Kidney (tissue), 14 donors: ENCODE measurements around the gene RAC3. TPM values are rescaled to one million over a fixed set of nuclear protein-coding genes. Genes with fewer than 3 reads are reported as not detected.

Experiments
- DNase-seq, 5 donors: peaks; one replicate each; pipeline ENCODE4 v3.0.0-alpha.2; 2013 to 2020
- FAIRE-seq: peaks from 2 replicates; lab custom pipeline; 2012; peaks lifted over from hg19 to GRCh38; lab: Jason Lieb, UNC
- H3K27ac ChIP-seq, 2 donors: one replicate each; pipeline ENCODE4 v1.7.0; 2013; ENCODE audit warnings: low read depth in 2 of 2, low read length in 2 of 2, inconsistent platforms in 1 of 2
- H3K27me3 ChIP-seq: one replicate; pipeline ENCODE4 v1.7.1; 2013; ENCODE audit warnings: low read length, inconsistent platforms; ENCODE audit not compliant: control insufficient read depth, insufficient read depth
- H3K36me3 ChIP-seq, 3 donors: one replicate each; pipeline versions ENCODE4 v1.7.0 to v1.7.1; 2013; ENCODE audit warnings: low read length in 3 of 3, control low read depth in 1 of 3, inconsistent platforms in 1 of 3; ENCODE audit not compliant: insufficient read depth in 3 of 3, control insufficient read depth in 2 of 3
- H3K4me1 ChIP-seq, 3 donors: one replicate each; pipeline versions ENCODE4 v1.7.0 to v1.7.1; 2013; ENCODE audit warnings: low read length in 3 of 3, inconsistent platforms in 1 of 3, low read depth in 1 of 3; ENCODE audit not compliant: control insufficient read depth in 2 of 3, insufficient read depth in 2 of 3
- H3K4me3 ChIP-seq, 3 donors: one replicate each; pipeline versions ENCODE4 v1.7.0 to v1.8.1; 2013; ENCODE audit warnings: low read length in 3 of 3, control low read depth in 1 of 3, inconsistent platforms in 1 of 3
- H3K9ac ChIP-seq, 3 donors: one replicate each; pipeline versions ENCODE4 v1.7.0 to v1.7.1; 2013; ENCODE audit warnings: low read length in 3 of 3, control low read depth in 1 of 3, inconsistent platforms in 1 of 3
- H3K9me3 ChIP-seq, 3 donors: one replicate each; pipeline versions ENCODE4 v1.7.0 to v1.7.1; 2013; ENCODE audit warnings: low read length in 3 of 3, control low read depth in 1 of 3, inconsistent platforms in 1 of 3; ENCODE audit not compliant: control insufficient read depth in 2 of 3, insufficient read depth in 1 of 3
- CTCF ChIP-seq: IDR thresholded peaks from 3 replicates; pipeline ENCODE4 v1.5.1; 2012; ENCODE audit warnings: mild to moderate bottlenecking, moderate library complexity, borderline replicate concordance; ENCODE audit not compliant: insufficient read depth; ENCODE audit errors: extremely low read depth
- intact Hi-C: fragments of 100-400 bp; cut with DNase I; formaldehyde crosslinking; loops from one replicate; pipeline ENCODE4 v1.11.1; 2022
- polyA plus RNA-seq: library from polyadenylated mRNA; stranded (reverse); fragments of 350-450 nt; fragmentation: Illumina TruSeq; extraction: RNeasy Lipid Tissue Mini Kit (QIAGEN cat#74804); gene quantifications from one replicate; pipeline ENCODE4 v1.2.3, GENCODE V29; 2014; ENCODE audit warnings: low read depth, low replicate concordance; ENCODE audit not compliant: insufficient read depth
- total RNA-seq: library from RNA; stranded (reverse); fragmentation: NEBNext Ultra II Directional; extraction: Animal tissue kit (Norgen Biotek cat#: 25700); gene quantifications from one replicate; pipeline ENCODE4 v1.2.1, GENCODE V29; 2021
- donor health status: control.
- donor health status: control.
- donor health status: control.
- donor health status: control.
- donor health status: control.
- donor health status: DM: yes; HTN: yes; CAD: no.
- donor health status: Normal renal cell carcinoma (clear cell type).

RAC3 gene
- total and polyA plus RNA-seq, 2 donors from 2014 or later, result 2.6 to 13.1 TPM

- Histone ChIP-seq H3K4me1 (no peaks in the 10 kb centered on the region), H3K4me3 (no peak overlapping the region), H3K9ac (no peak overlapping the region), H3K9me3 (no peaks in the 10 kb centered on the region), H3K27ac (no peak overlapping the region), H3K36me3 (no peaks in the 10 kb centered on the region), H3K27me3 (no peaks in the 10 kb centered on the region)
- TF ChIP-seq CTCF, result no peak
- intact Hi-C loops, result loop anchor here (10.0 kb wide), 1 partner anchor 49 kb away; the partner anchor contains the start of gene NOTUM
- DNase-seq (no peak), FAIRE-seq (no peak)
These were observed 17.6 kb upstream of the RAC3 start for GRCh38 chr17:82013772-82014321.

GRCh38 chr17:82014432-82014831 is 17.0 kb upstream of the RAC3 start:
- Histone ChIP-seq H3K9me3 (no peaks in the 10 kb centered on the region), H3K27ac (no peak overlapping the region), H3K4me1 (no peaks in the 10 kb centered on the region), H3K4me3 (no peak overlapping the region), H3K27me3 (no peaks in the 10 kb centered on the region), H3K9ac (no peak overlapping the region), H3K36me3 (no peaks in the 10 kb centered on the region)
- FAIRE-seq (no peak), DNase-seq (no peak)
- intact Hi-C loops, result loop anchor here (10.0 kb wide), 1 partner anchor 50 kb away; the partner anchor contains the start of gene NOTUM
- no peak for TF ChIP-seq CTCF

GRCh38 chr17:82014971-82015310 is 16.5 kb upstream of the RAC3 start:
- Histone ChIP-seq H3K27ac (no peak overlapping the region), H3K9ac (no peak overlapping the region), H3K4me3 (no peak overlapping the region), H3K9me3 (no peaks in the 10 kb centered on the region), H3K27me3 (no peaks in the 10 kb centered on the region), H3K4me1 (no peaks in the 10 kb centered on the region), H3K36me3 (no peaks in the 10 kb centered on the region)
- no peak for TF ChIP-seq CTCF
- no peak for DNase-seq
- no peak for FAIRE-seq
- intact Hi-C loops, result loop anchor here (10.0 kb wide), 1 partner anchor 50 kb away; the partner anchor contains the start of gene NOTUM
